ENCODE measurements around the gene SCUBE1. TPM values are rescaled to one million over a fixed set of nuclear protein-coding genes. Genes with fewer than 3 reads are reported as not detected.

SCUBE1 gene
- total RNA-seq, 1 experiment from 2014 or later: not detected

DNA sequence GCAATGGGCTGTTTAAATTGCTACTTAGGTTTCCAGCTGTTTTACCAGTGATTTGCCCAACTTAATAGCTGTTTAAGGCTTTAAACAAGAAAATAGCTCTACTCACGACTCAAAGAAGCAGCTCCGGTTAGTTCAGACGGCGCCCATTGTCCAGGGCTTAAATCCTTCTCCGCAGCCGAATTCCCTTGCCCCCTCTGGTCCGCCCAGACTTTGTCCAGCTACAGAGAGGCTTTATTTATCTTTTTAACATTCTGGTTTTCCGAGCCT, 20.9 kb upstream of the SCUBE1 start:
- TF ChIP-seq TCF7L2 (IDR thresholded peaks at IDR 0.05; ENCODE audit: low read depth, low read length) (no peak), POLR2AphosphoS5 (IDR thresholded peaks at IDR 0.05; ENCODE audit: low read depth, low read length) (no peak), SIN3A (IDR thresholded peaks at IDR 0.05; ENCODE audit: borderline replicate concordance, insufficient read depth, low read depth, low read length) (no peak)
- TF ChIP-seq, protein P1, sequence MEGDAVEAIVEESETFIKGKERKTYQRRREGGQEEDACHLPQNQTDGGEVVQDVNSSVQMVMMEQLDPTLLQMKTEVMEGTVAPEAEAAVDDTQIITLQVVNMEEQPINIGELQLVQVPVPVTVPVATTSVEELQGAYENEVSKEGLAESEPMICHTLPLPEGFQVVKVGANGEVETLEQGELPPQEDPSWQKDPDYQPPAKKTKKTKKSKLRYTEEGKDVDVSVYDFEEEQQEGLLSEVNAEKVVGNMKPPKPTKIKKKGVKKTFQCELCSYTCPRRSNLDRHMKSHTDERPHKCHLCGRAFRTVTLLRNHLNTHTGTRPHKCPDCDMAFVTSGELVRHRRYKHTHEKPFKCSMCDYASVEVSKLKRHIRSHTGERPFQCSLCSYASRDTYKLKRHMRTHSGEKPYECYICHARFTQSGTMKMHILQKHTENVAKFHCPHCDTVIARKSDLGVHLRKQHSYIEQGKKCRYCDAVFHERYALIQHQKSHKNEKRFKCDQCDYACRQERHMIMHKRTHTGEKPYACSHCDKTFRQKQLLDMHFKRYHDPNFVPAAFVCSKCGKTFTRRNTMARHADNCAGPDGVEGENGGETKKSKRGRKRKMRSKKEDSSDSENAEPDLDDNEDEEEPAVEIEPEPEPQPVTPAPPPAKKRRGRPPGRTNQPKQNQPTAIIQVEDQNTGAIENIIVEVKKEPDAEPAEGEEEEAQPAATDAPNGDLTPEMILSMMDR (IDR thresholded peaks at IDR 0.05): no peak
- TF ChIP-seq, protein P2, sequence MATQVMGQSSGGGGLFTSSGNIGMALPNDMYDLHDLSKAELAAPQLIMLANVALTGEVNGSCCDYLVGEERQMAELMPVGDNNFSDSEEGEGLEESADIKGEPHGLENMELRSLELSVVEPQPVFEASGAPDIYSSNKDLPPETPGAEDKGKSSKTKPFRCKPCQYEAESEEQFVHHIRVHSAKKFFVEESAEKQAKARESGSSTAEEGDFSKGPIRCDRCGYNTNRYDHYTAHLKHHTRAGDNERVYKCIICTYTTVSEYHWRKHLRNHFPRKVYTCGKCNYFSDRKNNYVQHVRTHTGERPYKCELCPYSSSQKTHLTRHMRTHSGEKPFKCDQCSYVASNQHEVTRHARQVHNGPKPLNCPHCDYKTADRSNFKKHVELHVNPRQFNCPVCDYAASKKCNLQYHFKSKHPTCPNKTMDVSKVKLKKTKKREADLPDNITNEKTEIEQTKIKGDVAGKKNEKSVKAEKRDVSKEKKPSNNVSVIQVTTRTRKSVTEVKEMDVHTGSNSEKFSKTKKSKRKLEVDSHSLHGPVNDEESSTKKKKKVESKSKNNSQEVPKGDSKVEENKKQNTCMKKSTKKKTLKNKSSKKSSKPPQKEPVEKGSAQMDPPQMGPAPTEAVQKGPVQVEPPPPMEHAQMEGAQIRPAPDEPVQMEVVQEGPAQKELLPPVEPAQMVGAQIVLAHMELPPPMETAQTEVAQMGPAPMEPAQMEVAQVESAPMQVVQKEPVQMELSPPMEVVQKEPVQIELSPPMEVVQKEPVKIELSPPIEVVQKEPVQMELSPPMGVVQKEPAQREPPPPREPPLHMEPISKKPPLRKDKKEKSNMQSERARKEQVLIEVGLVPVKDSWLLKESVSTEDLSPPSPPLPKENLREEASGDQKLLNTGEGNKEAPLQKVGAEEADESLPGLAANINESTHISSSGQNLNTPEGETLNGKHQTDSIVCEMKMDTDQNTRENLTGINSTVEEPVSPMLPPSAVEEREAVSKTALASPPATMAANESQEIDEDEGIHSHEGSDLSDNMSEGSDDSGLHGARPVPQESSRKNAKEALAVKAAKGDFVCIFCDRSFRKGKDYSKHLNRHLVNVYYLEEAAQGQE (IDR thresholded peaks at IDR 0.05; ENCODE audit: insufficient read depth in 1 of 2, low read depth in 2 of 2, low read length in 1 of 2): no peak
- BruUV-seq (replicated peaks): no TSS peak
- ATAC-seq (no peak), DNase-seq (ENCODE audit: low read depth, low spot score) (no peak)
- intact Hi-C loops (cut with micrococcal nuclease; ENCODE audit: unreplicated experiment): no loop called here
- Histone ChIP-seq H3K36me3 (ENCODE audit: control insufficient read depth, insufficient read depth, low read length) (no peaks in the 10 kb centered on the region), H3K27me3 (ENCODE audit: control insufficient read depth, insufficient read depth, low read length) (peaks cover 10% of the 10 kb centered on the region), H3K9me3 (ENCODE audit: control insufficient read depth, insufficient read depth, low read depth, low read length) (no peaks in the 10 kb centered on the region), H3K27ac (ENCODE audit: low read length) (no peak overlapping the region), H3K4me1 (ENCODE audit: control insufficient read depth, insufficient read depth, low read length) (no peaks in the 10 kb centered on the region), H3K4me3 (ENCODE audit: low read depth in 2 of 2, low read length in 2 of 2) (no peak overlapping the region)
- in situ Hi-C loops (cut with HindIII; ENCODE audit: low pct_unique_long_range_greater_than_20kb, low sequenced_read_pairs): no loop called here
- ChIA-PET POLR2A (no interaction called here), CTCF (no interaction called here)

DNA sequence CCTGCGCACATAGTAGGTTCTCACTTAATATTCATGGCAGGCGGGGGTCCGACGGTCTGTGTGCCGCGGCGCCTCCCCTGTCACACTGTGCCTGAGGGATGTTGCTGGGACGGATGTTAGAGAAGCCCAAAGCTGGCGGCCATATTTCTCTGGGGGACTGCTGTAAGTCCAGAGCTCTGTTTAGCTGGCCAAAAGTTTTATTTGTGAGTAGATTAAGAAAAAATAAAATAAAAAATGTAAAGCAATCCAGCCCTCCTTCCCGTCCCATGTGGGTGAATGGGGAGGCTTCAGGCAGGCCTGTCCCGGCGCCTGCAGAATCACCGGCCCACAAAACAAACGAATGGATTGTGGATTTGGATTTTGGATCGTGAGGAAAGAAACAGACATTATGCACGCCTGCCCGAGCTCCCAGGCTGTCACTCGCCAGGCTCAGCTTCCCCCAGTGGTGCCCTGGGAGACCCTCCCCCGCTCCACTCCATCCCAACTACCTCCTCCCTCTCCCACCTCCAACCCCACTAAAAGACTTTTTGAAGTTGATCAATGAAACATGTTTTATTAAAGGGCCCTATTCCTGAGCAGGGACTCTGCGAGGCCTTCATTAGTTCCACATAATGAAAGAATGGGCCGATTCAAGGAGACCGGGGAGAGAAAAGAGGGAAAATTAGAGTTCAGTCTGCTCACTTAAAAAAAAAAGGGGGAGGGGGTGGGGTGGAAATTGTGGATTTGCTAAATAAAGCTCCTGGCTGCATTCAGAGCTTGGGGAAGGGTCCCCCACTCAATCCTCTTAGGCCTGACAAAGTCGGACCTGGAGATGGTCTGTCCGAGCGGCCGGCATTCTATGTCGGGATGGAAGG, 20.4 kb upstream of the SCUBE1 start:
- intact Hi-C loops (cut with micrococcal nuclease; ENCODE audit: unreplicated experiment): no loop called here
- no peaks in the 10 kb centered on the region for H3K36me3 ChIP-seq (ENCODE audit: control insufficient read depth, insufficient read depth, low read length)
- ATAC-seq (no peak), DNase-seq (ENCODE audit: low read depth, low spot score) (no peak)
- in situ Hi-C loops (cut with HindIII; ENCODE audit: low pct_unique_long_range_greater_than_20kb, low sequenced_read_pairs): no loop called here
- CTCF ChIA-PET: no interaction called here
- TF ChIP-seq TCF7L2 (IDR thresholded peaks at IDR 0.05; ENCODE audit: low read depth, low read length) (no peak), SIN3A (IDR thresholded peaks at IDR 0.05; ENCODE audit: borderline replicate concordance, insufficient read depth, low read depth, low read length) (no peak)
- TF ChIP-seq, protein P1 (IDR thresholded peaks at IDR 0.05): no peak
- H3K4me3 ChIP-seq (ENCODE audit: low read depth in 2 of 2, low read length in 2 of 2): no peak overlapping the region
- BruUV-seq (replicated peaks): no TSS peak
- POLR2A ChIA-PET: interaction anchor here (0.5 kb wide), 1 partner anchor 10 kb away, joined by 6 read pairs; no protein-coding TSS in a partner anchor
- H3K27me3 ChIP-seq (ENCODE audit: control insufficient read depth, insufficient read depth, low read length): peaks cover 10% of the 10 kb centered on the region
- H3K9me3 ChIP-seq (ENCODE audit: control insufficient read depth, insufficient read depth, low read depth, low read length): no peaks in the 10 kb centered on the region
- no peak overlapping the region for H3K27ac ChIP-seq (ENCODE audit: low read length)
- no peaks in the 10 kb centered on the region for H3K4me1 ChIP-seq (ENCODE audit: control insufficient read depth, insufficient read depth, low read length)
